ENCODE results near the gene NKPD1. TPM values are rescaled to one million over a fixed set of nuclear protein-coding genes. Genes with fewer than 3 reads are reported as not detected.
A peak's percentile ranks its signal among the peaks of the same experiment; 100 is the strongest.

The NKPD1 gene
- total and polyA plus RNA-seq, 2 donors (not counting 1 experiment from before 2014, with no cell fraction given), result 0.27 to 0.36 TPM

GRCh38 chr19:45172611-45173208, 11.9 kb upstream of the NKPD1 start:
- Histone ChIP-seq H3K27ac (ENCODE audit: low read length in 2 of 2) (no peak overlapping the region), H3K4me3 (ENCODE audit: control extremely low read depth in 1 of 5, extremely low read depth in 1 of 5, insufficient read depth in 1 of 5, low read depth in 2 of 5, low read length in 4 of 5) (no peak overlapping the region), H3K36me3 (replicated peaks in 1 of 2; ENCODE audit: control extremely low read depth in 1 of 2, control insufficient read depth in 1 of 2, extremely low read depth in 1 of 2, insufficient read depth in 2 of 2, low read length in 1 of 2) (peaks cover 0 to 7% of the 10 kb centered on the region in 2 experiments), H3K9ac (ENCODE audit: low read length) (no peak overlapping the region), H2AFZ (ENCODE audit: insufficient read depth, low read depth, low read length, poor library complexity, severe bottlenecking) (no peak overlapping the region), H3K4me1 (ENCODE audit: control insufficient read depth in 2 of 2, insufficient read depth in 2 of 2, low read length in 2 of 2) (peaks cover 23 to 39% of the 10 kb centered on the region in 2 donors), H3K79me2 (ENCODE audit: control insufficient read depth, insufficient read depth, low read length) (peaks cover 77% of the 10 kb centered on the region), H4K20me1 (ENCODE audit: control insufficient read depth, insufficient read depth, low read length, poor library complexity, severe bottlenecking) (peaks cover 26% of the 10 kb centered on the region), H3K9me3 (ENCODE audit: control extremely low read depth in 1 of 3, control insufficient read depth in 2 of 3, insufficient read depth in 1 of 3, low read length in 2 of 3) (no peaks in the 10 kb centered on the region), H3K27me3 (replicated peaks in 1 of 4; ENCODE audit: control extremely low read depth in 1 of 4, control insufficient read depth in 3 of 4, insufficient read depth in 4 of 4, low read length in 3 of 4) (no peaks in the 10 kb centered on the region), H3K4me2 (replicated peaks; ENCODE audit: low read depth, low read length, poor library complexity, severe bottlenecking) (peak overlapping the region; percentile 35)
- TF ChIP-seq EZH2 (IDR thresholded peaks at IDR 0.05; ENCODE audit: borderline replicate concordance, insufficient read depth, low read depth, low read length, poor library complexity, severe bottlenecking), result no peak
- TF ChIP-seq CTCF (IDR thresholded peaks at IDR 0.05), result no peak
- Mint-ChIP-seq H3K9me3 (ENCODE audit: insufficient read depth) (no peaks in the 10 kb centered on the region), H3K4me3 (no peak overlapping the region), H3K27me3 (no peaks in the 10 kb centered on the region), H3K4me1 (peaks cover 27% of the 10 kb centered on the region), H3K27ac (no peak overlapping the region)
- no peak for DNase-seq
- 100% methylated on average over 7 of the region's 18 CpGs for WGBS (ENCODE audit: insufficient coverage)
- CTCF ChIA-PET, result no interaction called here
- POLR2A ChIA-PET, result no interaction called here
- intact Hi-C loops (cut with micrococcal nuclease), result no loop called here
- no peak for ATAC-seq (ENCODE audit: low read depth)

DNA sequence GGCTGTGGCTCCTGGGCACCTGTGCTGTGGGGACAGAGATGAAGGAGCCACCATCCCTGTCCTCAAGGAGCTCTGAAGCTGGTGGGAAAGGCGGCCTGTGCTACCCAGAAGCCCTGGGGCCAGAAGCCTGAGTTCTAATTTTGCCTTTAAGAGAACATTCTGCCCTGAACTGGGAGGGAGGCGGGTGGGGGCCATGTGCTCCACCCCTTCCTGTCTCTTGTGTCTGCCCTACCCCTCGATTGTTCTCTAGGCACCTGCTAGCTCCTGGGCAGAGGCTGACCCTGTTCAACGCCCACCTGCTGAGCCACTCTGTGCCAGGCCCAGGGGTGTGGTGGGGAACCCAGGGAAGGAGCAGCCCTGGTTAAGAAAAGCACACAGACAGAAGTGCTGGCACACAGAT, 11.4 kb upstream of the NKPD1 start:
- peaks cover 0 to 7% of the 10 kb centered on the region in 2 experiments for H3K36me3 ChIP-seq (replicated peaks in 1 of 2; ENCODE audit: control extremely low read depth in 1 of 2, control insufficient read depth in 1 of 2, extremely low read depth in 1 of 2, insufficient read depth in 2 of 2, low read length in 1 of 2)
- no peak overlapping the region for H2AFZ ChIP-seq (ENCODE audit: insufficient read depth, low read depth, low read length, poor library complexity, severe bottlenecking)
- Mint-ChIP-seq H3K4me1 (peaks cover 22% of the 10 kb centered on the region), H3K4me3 (no peak overlapping the region), H3K9me3 (ENCODE audit: insufficient read depth) (no peaks in the 10 kb centered on the region), H3K27ac (no peak overlapping the region), H3K27me3 (no peaks in the 10 kb centered on the region)
- H3K4me1 ChIP-seq (ENCODE audit: control insufficient read depth in 2 of 2, insufficient read depth in 2 of 2, low read length in 2 of 2), result peaks cover 18 to 34% of the 10 kb centered on the region in 2 donors
- DNase-seq, result no peak
- H3K4me2 ChIP-seq (replicated peaks; ENCODE audit: low read depth, low read length, poor library complexity, severe bottlenecking), result peak overlapping the region; percentile 35
- H3K27ac ChIP-seq (ENCODE audit: low read length in 2 of 2), result no peak overlapping the region
- intact Hi-C loops (cut with micrococcal nuclease), result no loop called here
- H3K9ac ChIP-seq (ENCODE audit: low read length), result no peak overlapping the region
- ATAC-seq (ENCODE audit: low read depth), result peak; percentile 41
- no peak for TF ChIP-seq EZH2 (IDR thresholded peaks at IDR 0.05; ENCODE audit: borderline replicate concordance, insufficient read depth, low read depth, low read length, poor library complexity, severe bottlenecking)
- TF ChIP-seq CTCF (IDR thresholded peaks at IDR 0.05), result no peak
- no peak overlapping the region for H3K4me3 ChIP-seq (ENCODE audit: control extremely low read depth in 1 of 5, extremely low read depth in 1 of 5, insufficient read depth in 1 of 5, low read depth in 2 of 5, low read length in 4 of 5)
- CTCF ChIA-PET, result interaction anchor here (1.6 kb wide), 1 partner anchor 15 kb away, joined by 6 read pairs; no protein-coding TSS in a partner anchor
- 48% methylated on average over 4 of the region's 4 CpGs for WGBS (ENCODE audit: insufficient coverage)
- peaks cover 72% of the 10 kb centered on the region for H3K79me2 ChIP-seq (ENCODE audit: control insufficient read depth, insufficient read depth, low read length)
- POLR2A ChIA-PET, result no interaction called here
- no peaks in the 10 kb centered on the region for H3K27me3 ChIP-seq (replicated peaks in 1 of 4; ENCODE audit: control extremely low read depth in 1 of 4, control insufficient read depth in 3 of 4, insufficient read depth in 4 of 4, low read length in 3 of 4)
- peaks cover 26% of the 10 kb centered on the region for H4K20me1 ChIP-seq (ENCODE audit: control insufficient read depth, insufficient read depth, low read length, poor library complexity, severe bottlenecking)
- no peaks in the 10 kb centered on the region for H3K9me3 ChIP-seq (ENCODE audit: control extremely low read depth in 1 of 3, control insufficient read depth in 2 of 3, insufficient read depth in 1 of 3, low read length in 2 of 3)

Measured in B cell (primary cell).